GM21515 (cell line): ENCODE measurements around the gene LNX2.

ENCODE experiments used
- ATAC-seq: cut with Tn5 transposase; IDR thresholded peaks from one replicate; pipeline ENCODE4 v1.9.1; 2021; ENCODE audit not compliant: unreplicated experiment

Gene LNX2

GRCh38 chr13:27613628-27614027 is 6.7 kb downstream of the LNX2 start:
- ATAC-seq: no peak

GRCh38 chr13:27607125-27607524 is 13.2 kb downstream of the LNX2 start:
- ATAC-seq: no peak

- ATAC-seq: no peak
These were observed 14.6 kb downstream of the LNX2 start for GRCh38 chr13:27605610-27606200.

- ATAC-seq: no peak
These were observed 15.2 kb downstream of the LNX2 start for GRCh38 chr13:27605099-27605498.

- ATAC-seq: no peak
These were observed 18.5 kb downstream of the LNX2 start for GRCh38 chr13:27601803-27602202.

- no peak for ATAC-seq
These were observed 19.1 kb downstream of the LNX2 start for GRCh38 chr13:27601208-27601607.

- no peak for ATAC-seq
These were observed 19.6 kb downstream of the LNX2 start for GRCh38 chr13:27600711-27601110.

- ATAC-seq: no peak
These were observed 20.3 kb downstream of the LNX2 start for GRCh38 chr13:27599845-27600553.

GRCh38 chr13:27599096-27599495 is 21.2 kb downstream of the LNX2 start:
- ATAC-seq: no peak

GRCh38 chr13:27595055-27595811 is 25.1 kb downstream of the LNX2 start:
- ATAC-seq: no peak

GRCh38 chr13:27593267-27593666 is 27.1 kb downstream of the LNX2 start:
- ATAC-seq: no peak

GRCh38 chr13:27592865-27593264 is 27.5 kb downstream of the LNX2 start:
- no peak for ATAC-seq

- ATAC-seq: no peak
These were observed 31.9 kb downstream of the LNX2 start for GRCh38 chr13:27588405-27588804.

- ATAC-seq: no peak
These were observed 33.1 kb downstream of the LNX2 start for GRCh38 chr13:27587095-27587746.

- ATAC-seq: no peak
These were observed 36.7 kb downstream of the LNX2 start for GRCh38 chr13:27583645-27584044.

GRCh38 chr13:27578121-27579030 is 42.0 kb downstream of the LNX2 start:
- ATAC-seq: no peak

GRCh38 chr13:27574661-27575060 is 45.7 kb downstream of the LNX2 start:
- ATAC-seq: no peak

- no peak for ATAC-seq
These were observed 47.1 kb downstream of the LNX2 start for GRCh38 chr13:27573265-27573664.

- no peak for ATAC-seq
These were observed 48.0 kb downstream of the LNX2 start for GRCh38 chr13:27572234-27572901.

GRCh38 chr13:27570906-27571305 is 49.4 kb downstream of the LNX2 start:
- ATAC-seq: no peak
